Keratinocyte (primary cell): ENCODE data around the gene CALML3. TPM values are rescaled to one million over a fixed set of nuclear protein-coding genes. Genes with fewer than 3 reads are reported as not detected.

Source experiments
- DNase-seq: peaks from one replicate; pipeline ENCODE4 v3.0.0-alpha.2; 2011; ENCODE audit warnings: low read depth, missing footprints, low spot score
- FAIRE-seq: peaks from 2 replicates; lab custom pipeline; 2011; peaks lifted over from hg19 to GRCh38; lab: Jason Lieb, UNC
- H2AFZ ChIP-seq: 2 replicates; pipeline ENCODE4 v1.6.0; 2012; ENCODE audit warnings: low read length, control low read depth, inconsistent platforms; ENCODE audit not compliant: control insufficient read depth
- H3K27ac ChIP-seq: 2 replicates; pipeline ENCODE4 v1.5.1; 2011; ENCODE audit warnings: low read length; ENCODE audit not compliant: control insufficient read depth, insufficient read depth
- H3K27me3 ChIP-seq: 3 replicates; pipeline ENCODE4 v1.6.0; 2011; ENCODE audit warnings: low read length; ENCODE audit not compliant: control insufficient read depth, insufficient read depth; ENCODE audit errors: extremely low read depth
- H3K36me3 ChIP-seq, 2 experiments: 2 replicates in 1 of 2; 3 replicates in 1 of 2; pipeline ENCODE4 v1.5.1; 2011; ENCODE audit warnings: low read length in 2 of 2, mild to moderate bottlenecking in 1 of 2; ENCODE audit not compliant: control insufficient read depth in 2 of 2, insufficient read depth in 2 of 2; ENCODE audit errors: extremely low read depth in 1 of 2
- H3K4me1 ChIP-seq: 3 replicates; pipeline ENCODE4 v1.5.1; 2011; ENCODE audit warnings: low read length; ENCODE audit not compliant: control insufficient read depth, insufficient read depth; ENCODE audit errors: extremely low read depth
- H3K4me2 ChIP-seq: 3 replicates; pipeline ENCODE4 v1.6.0; 2011; ENCODE audit warnings: low read depth, low read length; ENCODE audit not compliant: control insufficient read depth, insufficient read depth; ENCODE audit errors: extremely low read depth
- H3K4me3 ChIP-seq, 3 experiments: fragments of 200-600 bp in 1 of 3; sonication (generic) in 1 of 3; 2 replicates in 2 of 3; 3 replicates in 1 of 3; pipeline ENCODE4 v1.5.1; 2011 to 2016; ENCODE audit warnings: low read length in 3 of 3, mild to moderate bottlenecking in 3 of 3, control low read depth in 2 of 3, inconsistent platforms in 1 of 3, low read depth in 1 of 3, mixed read lengths in 1 of 3, mixed run types in 1 of 3, moderate library complexity in 1 of 3; ENCODE audit not compliant: control insufficient read depth in 2 of 3, insufficient read depth in 2 of 3; ENCODE audit errors: extremely low read depth in 1 of 3
- H3K79me2 ChIP-seq: 2 replicates; pipeline ENCODE4 v1.6.0; 2012; ENCODE audit warnings: low read length; ENCODE audit not compliant: control insufficient read depth, insufficient read depth
- H3K9ac ChIP-seq: 3 replicates; pipeline ENCODE4 v1.6.0; 2011; ENCODE audit warnings: low read length; ENCODE audit not compliant: control insufficient read depth, insufficient read depth; ENCODE audit errors: extremely low read depth
- H3K9me1 ChIP-seq: 3 replicates; pipeline ENCODE4 v1.6.0; 2011; ENCODE audit warnings: low read length; ENCODE audit not compliant: control insufficient read depth, insufficient read depth; ENCODE audit errors: extremely low read depth
- H3K9me3 ChIP-seq: 2 replicates; pipeline ENCODE4 v1.5.1; 2012; ENCODE audit warnings: low read depth, low read length; ENCODE audit not compliant: control insufficient read depth
- H4K20me1 ChIP-seq: 3 replicates; pipeline ENCODE4 v1.6.0; 2011; ENCODE audit warnings: low read length; ENCODE audit not compliant: control insufficient read depth, insufficient read depth; ENCODE audit errors: extremely low read depth
- EZH2 ChIP-seq: IDR thresholded peaks from one replicate; pipeline ENCODE4 v1.6.1; 2012; ENCODE audit warnings: inconsistent platforms, mild to moderate bottlenecking, low read length, moderate library complexity
- dilution Hi-C: fragments of 300-500 bp; cut with MboI; formaldehyde crosslinking; loops from one replicate; pipeline ENCODE4 v1.7.0; 2020; ENCODE audit warnings: low sequenced_read_pairs; ENCODE audit not compliant: extremely low pct_ligation_motif_present
- polyA plus RNA-seq, 5 experiments: library from polyadenylated mRNA; depleted of rRNA in 3 of 5; stranded (reverse) in 3 of 5; stranded (forward) in 1 of 5; unstranded in 1 of 5; fragments of >200 nt; gene quantifications; 1 replicate in 1 of 5; 2 replicates in 3 of 5; 3 replicates in 1 of 5; pipeline versions ENCODE4 v1.2.1 to v1.2.3, GENCODE V29; 2011 to 2012; ENCODE audit warnings: missing spikeins in 2 of 5, low read depth in 1 of 5, low replicate concordance in 1 of 5
- TF ChIP-seq, protein P1 (sequence below), 3 experiments: IDR thresholded peaks in 1 of 3; conservative IDR thresholded peaks in 1 of 3; optimal IDR thresholded peaks in 1 of 3; 2 replicates in 2 of 3; 3 replicates in 1 of 3; pipeline versions ENCODE3 to v1.5.1; 2011; ENCODE audit warnings: low read length in 3 of 3, mild to moderate bottlenecking in 3 of 3, moderate library complexity in 2 of 3, control low read depth in 1 of 3, inconsistent platforms in 1 of 3; ENCODE audit not compliant: insufficient read depth in 2 of 3; ENCODE audit errors: extremely low read depth in 1 of 3

The CALML3 gene
- polyA plus RNA-seq, 1 donor (not counting 4 experiments of a cell fraction or from before 2014, with no cell fraction given), result 7.6 TPM

DNA sequence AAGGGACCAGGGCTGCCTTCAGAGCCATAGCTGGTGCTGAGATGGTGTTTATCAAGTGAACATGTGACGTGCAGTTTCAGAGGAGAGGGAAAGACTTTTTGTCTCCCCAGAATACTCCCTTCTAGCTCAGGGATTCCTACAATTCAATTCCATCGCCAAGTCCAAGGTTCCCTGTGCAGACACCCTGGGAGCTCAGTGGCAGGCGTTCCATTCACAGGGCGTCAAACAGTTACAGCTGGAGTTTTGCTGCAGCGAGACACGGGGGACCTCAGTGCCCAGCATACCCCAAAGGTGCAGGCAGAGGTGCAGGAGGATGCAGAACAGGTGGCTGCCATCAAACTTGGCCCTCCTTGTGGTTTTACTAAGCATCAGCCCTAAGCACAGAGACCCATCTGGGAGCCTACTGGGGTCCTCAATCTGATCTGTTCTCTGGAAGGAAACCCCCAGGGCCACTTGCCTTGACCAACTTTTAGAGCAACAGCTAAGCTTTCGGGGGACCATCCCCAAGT lies 24.5 kb upstream of the CALML3 start:
- TF ChIP-seq, protein P1, sequence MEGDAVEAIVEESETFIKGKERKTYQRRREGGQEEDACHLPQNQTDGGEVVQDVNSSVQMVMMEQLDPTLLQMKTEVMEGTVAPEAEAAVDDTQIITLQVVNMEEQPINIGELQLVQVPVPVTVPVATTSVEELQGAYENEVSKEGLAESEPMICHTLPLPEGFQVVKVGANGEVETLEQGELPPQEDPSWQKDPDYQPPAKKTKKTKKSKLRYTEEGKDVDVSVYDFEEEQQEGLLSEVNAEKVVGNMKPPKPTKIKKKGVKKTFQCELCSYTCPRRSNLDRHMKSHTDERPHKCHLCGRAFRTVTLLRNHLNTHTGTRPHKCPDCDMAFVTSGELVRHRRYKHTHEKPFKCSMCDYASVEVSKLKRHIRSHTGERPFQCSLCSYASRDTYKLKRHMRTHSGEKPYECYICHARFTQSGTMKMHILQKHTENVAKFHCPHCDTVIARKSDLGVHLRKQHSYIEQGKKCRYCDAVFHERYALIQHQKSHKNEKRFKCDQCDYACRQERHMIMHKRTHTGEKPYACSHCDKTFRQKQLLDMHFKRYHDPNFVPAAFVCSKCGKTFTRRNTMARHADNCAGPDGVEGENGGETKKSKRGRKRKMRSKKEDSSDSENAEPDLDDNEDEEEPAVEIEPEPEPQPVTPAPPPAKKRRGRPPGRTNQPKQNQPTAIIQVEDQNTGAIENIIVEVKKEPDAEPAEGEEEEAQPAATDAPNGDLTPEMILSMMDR (optimal IDR thresholded peaks at IDR 0.05 in 1 of 3, IDR thresholded peaks at IDR 0.05 in 1 of 3, conservative IDR thresholded peaks at IDR 0.05 in 1 of 3; ENCODE audit: extremely low read depth in 1 of 3, insufficient read depth in 2 of 3, low read length in 3 of 3), result no peak
- no peak for TF ChIP-seq EZH2
- no peaks in the 10 kb centered on the region for H3K9me1 ChIP-seq
- peaks cover 3% of the 10 kb centered on the region for H3K27me3 ChIP-seq
- H3K4me1 ChIP-seq, result peaks cover 28% of the 10 kb centered on the region
- DNase-seq, result no peak
- H3K79me2 ChIP-seq, result no peaks in the 10 kb centered on the region
- H3K4me2 ChIP-seq, result no peak overlapping the region
- H2AFZ ChIP-seq, result no peak overlapping the region
- no peaks in the 10 kb centered on the region for H3K9me3 ChIP-seq
- no peak overlapping the region for H3K4me3 ChIP-seq
- no peak overlapping the region for H3K9ac ChIP-seq
- no peaks in the 10 kb centered on the region for H3K36me3 ChIP-seq
- H3K27ac ChIP-seq, result no peak overlapping the region
- H4K20me1 ChIP-seq, result no peaks in the 10 kb centered on the region
- dilution Hi-C loops, result no loop called here
- FAIRE-seq, result no peak

DNA sequence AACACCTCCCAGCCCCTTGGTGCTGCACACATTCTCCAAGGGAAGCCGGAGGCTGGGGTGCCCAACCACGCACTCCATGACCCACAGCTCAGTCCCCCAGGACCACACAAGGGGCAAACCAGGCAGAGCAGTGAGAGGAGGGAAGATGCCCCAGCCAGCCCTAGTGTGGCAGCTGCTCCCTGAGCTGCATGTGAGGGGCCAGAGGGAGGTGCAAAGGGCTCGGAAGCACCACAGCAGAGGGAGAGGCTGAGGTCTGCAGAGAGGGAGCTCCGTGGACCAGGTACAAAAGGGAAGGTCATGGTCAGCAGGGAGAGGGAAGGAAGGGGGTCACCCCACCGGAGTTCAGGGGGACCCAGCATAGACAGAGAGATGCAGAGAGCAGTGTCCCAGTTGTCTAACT lies 23.9 kb upstream of the CALML3 start:
- no peak overlapping the region for H3K27ac ChIP-seq
- DNase-seq, result no peak
- no peak overlapping the region for H3K4me2 ChIP-seq
- H3K79me2 ChIP-seq, result no peaks in the 10 kb centered on the region
- H3K4me1 ChIP-seq, result peaks cover 28% of the 10 kb centered on the region
- H3K9ac ChIP-seq, result no peak overlapping the region
- H2AFZ ChIP-seq, result no peak overlapping the region
- no peak for FAIRE-seq
- dilution Hi-C loops, result no loop called here
- H3K27me3 ChIP-seq, result peaks cover 3% of the 10 kb centered on the region
- no peak for TF ChIP-seq EZH2
- TF ChIP-seq, protein P1 (optimal IDR thresholded peaks at IDR 0.05 in 1 of 3, IDR thresholded peaks at IDR 0.05 in 1 of 3, conservative IDR thresholded peaks at IDR 0.05 in 1 of 3; ENCODE audit: extremely low read depth in 1 of 3, insufficient read depth in 2 of 3, low read length in 3 of 3), result no peak
- no peaks in the 10 kb centered on the region for H3K9me1 ChIP-seq
- H3K4me3 ChIP-seq, result no peak overlapping the region
- H3K36me3 ChIP-seq, result no peaks in the 10 kb centered on the region
- no peaks in the 10 kb centered on the region for H3K9me3 ChIP-seq
- H4K20me1 ChIP-seq, result no peaks in the 10 kb centered on the region
